ENCODE measurements around the gene CAMK2D. TPM values are rescaled to one million over a fixed set of nuclear protein-coding genes. Genes with fewer than 3 reads are reported as not detected.

The CAMK2D gene
- total RNA-seq (10 to 100 TPM; 30.0 to 31.0 TPM), polyA plus RNA-seq (10 to 100 TPM; 10.1 to 21.1 TPM)

DNA sequence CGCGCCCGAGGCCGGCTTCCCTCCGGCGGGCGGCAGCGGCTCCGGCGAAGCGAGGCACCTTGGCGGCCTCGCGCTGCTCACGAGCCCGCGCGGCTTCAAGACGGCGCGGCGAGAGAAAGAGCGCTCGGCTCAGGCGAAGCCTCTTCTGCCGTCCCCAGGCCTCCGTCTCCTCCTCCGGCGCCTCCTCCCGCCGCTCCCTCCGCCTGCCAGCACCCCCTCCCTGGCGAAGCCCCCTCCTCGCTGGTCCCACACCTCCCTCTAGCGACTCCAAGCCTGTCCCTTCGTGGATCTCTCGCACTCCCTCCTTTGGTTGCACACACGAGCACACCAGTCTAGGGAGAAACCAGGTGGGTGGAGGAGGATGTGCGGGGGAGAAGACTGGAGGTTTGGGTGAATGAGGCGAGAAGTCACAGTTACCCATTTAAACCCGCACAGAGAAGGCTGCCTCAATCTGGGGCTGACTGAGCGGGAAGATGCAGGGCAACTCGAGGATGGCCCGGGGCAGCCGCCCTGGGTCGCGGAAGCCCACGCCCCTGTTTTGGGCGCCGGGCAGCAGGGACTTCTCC, at the start of gene CAMK2D:
TSS of gene CAMK2D (minus strand) at position 119 of the 566 bp plus-strand sequence. CDS start 670 bp downstream, outside the sequence.
- H3K27ac ChIP-seq (ENCODE audit: low read depth in 1 of 2, low read length in 2 of 2), result peak within 1 kb of the TSS; percentile 98 to 99
- no peaks in the 10 kb centered on the region for H3K27me3 ChIP-seq (ENCODE audit: control insufficient read depth in 4 of 4, insufficient read depth in 4 of 4, low read length in 3 of 4)
- peaks cover 0 to 27% (median 5%) of the 10 kb centered on the region in 4 donors for H3K4me1 ChIP-seq (ENCODE audit: control insufficient read depth in 4 of 4, insufficient read depth in 4 of 4, low read length in 3 of 4)
- DNase-seq (ENCODE audit: low spot score), result peak; percentile 72
- no peaks in the 10 kb centered on the region for H3K36me3 ChIP-seq (ENCODE audit: control insufficient read depth in 4 of 4, insufficient read depth in 3 of 4, low read depth in 1 of 4, low read length in 3 of 4)
- H3K4me3 ChIP-seq (ENCODE audit: low read depth in 1 of 3, low read length in 3 of 3), result peak within 1 kb of the TSS; percentile 69 to 98 (median 77)
- H3K9ac ChIP-seq (ENCODE audit: low read depth in 1 of 2, low read length in 2 of 2), result peak within 1 kb of the TSS; percentile 74 to 91
- TF ChIP-seq ATF3 (IDR thresholded peaks at IDR 0.05) (no peak), CTCF (IDR thresholded peaks at IDR 0.05; ENCODE audit: low read depth, low read length, missing input control) (peak; percentile 42), RAD21 (IDR thresholded peaks at IDR 0.05) (peak; percentile 78 to 79), TAF1 (conservative IDR thresholded peaks at IDR 0.05) (peak; percentile 71), HNF4G (IDR thresholded peaks at IDR 0.05) (no peak), FOXA1 (IDR thresholded peaks at IDR 0.05) (no peak), YY1 (IDR thresholded peaks at IDR 0.05) (no peak), FOXA2 (IDR thresholded peaks at IDR 0.05) (no peak)
- under 1% methylated on average over 50 of the region's 50 CpGs for WGBS
- H3K9me3 ChIP-seq (ENCODE audit: control insufficient read depth in 4 of 4, low read length in 3 of 4), result no peaks in the 10 kb centered on the region

GRCh38 chr4:113810906-113811305, 49.4 kb upstream of the CAMK2D start:
- WGBS, result 88% methylated on average over 2 of the region's 2 CpGs
- Histone ChIP-seq H3K4me1 (ENCODE audit: control insufficient read depth in 4 of 4, insufficient read depth in 4 of 4, low read length in 3 of 4) (no peaks in the 10 kb centered on the region), H3K27me3 (ENCODE audit: control insufficient read depth in 4 of 4, insufficient read depth in 4 of 4, low read length in 3 of 4) (no peaks in the 10 kb centered on the region), H3K36me3 (ENCODE audit: control insufficient read depth in 4 of 4, insufficient read depth in 3 of 4, low read depth in 1 of 4, low read length in 3 of 4) (no peaks in the 10 kb centered on the region), H3K9ac (ENCODE audit: low read depth in 1 of 2, low read length in 2 of 2) (no peak overlapping the region), H3K27ac (ENCODE audit: low read depth in 1 of 2, low read length in 2 of 2) (no peak overlapping the region), H3K9me3 (ENCODE audit: control insufficient read depth in 4 of 4, low read length in 3 of 4) (no peaks in the 10 kb centered on the region), H3K4me3 (ENCODE audit: low read depth in 1 of 3, low read length in 3 of 3) (no peak overlapping the region)
- TF ChIP-seq EGR1 (IDR thresholded peaks at IDR 0.05; ENCODE audit: low read depth in 2 of 2) (no peak), ATF3 (IDR thresholded peaks at IDR 0.05) (no peak), SP1 (IDR thresholded peaks at IDR 0.05) (no peak), FOXA1 (IDR thresholded peaks at IDR 0.05) (no peak), NR2F2 (IDR thresholded peaks at IDR 0.05) (no peak), FOXA2 (IDR thresholded peaks at IDR 0.05) (no peak)
- TF ChIP-seq, protein P1, sequence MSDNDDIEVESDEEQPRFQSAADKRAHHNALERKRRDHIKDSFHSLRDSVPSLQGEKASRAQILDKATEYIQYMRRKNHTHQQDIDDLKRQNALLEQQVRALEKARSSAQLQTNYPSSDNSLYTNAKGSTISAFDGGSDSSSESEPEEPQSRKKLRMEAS (IDR thresholded peaks at IDR 0.05), result no peak
- DNase-seq (ENCODE audit: low spot score), result no peak

GRCh38 chr4:113809311-113809710, 47.8 kb upstream of the CAMK2D start:
- Histone ChIP-seq H3K9me3 (ENCODE audit: control insufficient read depth in 4 of 4, low read length in 3 of 4) (no peaks in the 10 kb centered on the region), H3K9ac (ENCODE audit: low read depth in 1 of 2, low read length in 2 of 2) (no peak overlapping the region), H3K36me3 (ENCODE audit: control insufficient read depth in 4 of 4, insufficient read depth in 3 of 4, low read depth in 1 of 4, low read length in 3 of 4) (no peaks in the 10 kb centered on the region), H3K4me1 (ENCODE audit: control insufficient read depth in 4 of 4, insufficient read depth in 4 of 4, low read length in 3 of 4) (no peaks in the 10 kb centered on the region), H3K27ac (ENCODE audit: low read depth in 1 of 2, low read length in 2 of 2) (no peak overlapping the region), H3K4me3 (ENCODE audit: low read depth in 1 of 3, low read length in 3 of 3) (no peak overlapping the region), H3K27me3 (ENCODE audit: control insufficient read depth in 4 of 4, insufficient read depth in 4 of 4, low read length in 3 of 4) (no peaks in the 10 kb centered on the region)
- no peak for DNase-seq (ENCODE audit: low spot score)
- TF ChIP-seq ATF3 (IDR thresholded peaks at IDR 0.05) (no peak), GABPA (IDR thresholded peaks at IDR 0.05 in 1 of 2, conservative IDR thresholded peaks at IDR 0.05 in 1 of 2) (no peak)
- 80% methylated on average over 5 of the region's 5 CpGs for WGBS
